Activated CD4-positive, alpha-beta T cell treated with anti-CD3 and anti-CD28 coated beads, Interleukin-2, Interleukin-6, amounts not matched to agents 100 ng/mL and 50 ng/mL, durations not matched to agents 16 hours and 8 hours (primary cell): Measurements from ENCODE around the gene GPATCH2L.

Source experiments
- DNase-seq: peaks from one replicate; pipeline ENCODE4 v3.0.0-alpha.2; 2020

Gene GPATCH2L

GRCh38 chr14:76203086-76204001 is 51.6 kb downstream of the GPATCH2L start:
- peak; percentile 13 for DNase-seq

- no peak for DNase-seq
Observed at GRCh38 chr14:76204461-76205230, 52.9 kb downstream of the GPATCH2L start.

GRCh38 chr14:76205708-76206107 is 54.0 kb downstream of the GPATCH2L start:
- DNase-seq: no peak

- no peak for DNase-seq
Observed at GRCh38 chr14:76208340-76208739, 56.6 kb downstream of the GPATCH2L start.

GRCh38 chr14:76212242-76212641 is 60.5 kb downstream of the GPATCH2L start:
- DNase-seq: no peak

- DNase-seq: no peak
Observed at GRCh38 chr14:76217179-76217578, 65.5 kb downstream of the GPATCH2L start.

GRCh38 chr14:76218662-76219061 is 66.9 kb downstream of the GPATCH2L start:
- no peak for DNase-seq

GRCh38 chr14:76219873-76220272 is 68.2 kb downstream of the GPATCH2L start:
- no peak for DNase-seq

GRCh38 chr14:76227450-76228050 is 75.8 kb downstream of the GPATCH2L start:
- no peak for DNase-seq

GRCh38 chr14:76228138-76228537 is 76.4 kb downstream of the GPATCH2L start:
- no peak for DNase-seq

GRCh38 chr14:76232800-76233199 is 81.1 kb downstream of the GPATCH2L start:
- DNase-seq: no peak

GRCh38 chr14:76235628-76236027 is 83.9 kb downstream of the GPATCH2L start:
- DNase-seq: no peak

GRCh38 chr14:76236172-76237130 is 84.7 kb downstream of the GPATCH2L start:
- DNase-seq: no peak

- DNase-seq: no peak
Observed at GRCh38 chr14:76237349-76237990, 85.7 kb downstream of the GPATCH2L start.

- no peak for DNase-seq
Observed at GRCh38 chr14:76245097-76245496, 93.4 kb downstream of the GPATCH2L start.

GRCh38 chr14:76250302-76250701 is 98.6 kb downstream of the GPATCH2L start:
- no peak for DNase-seq

- no peak for DNase-seq
Observed at GRCh38 chr14:76252471-76252870, 100.7 kb downstream of the GPATCH2L start.

GRCh38 chr14:76253111-76253510 is 101.4 kb downstream of the GPATCH2L start:
- no peak for DNase-seq

- DNase-seq: no peak
Observed at GRCh38 chr14:76256545-76256944, 104.8 kb downstream of the GPATCH2L start.

GRCh38 chr14:76257111-76257803 is 105.5 kb downstream of the GPATCH2L start:
- no peak for DNase-seq

GRCh38 chr14:76257842-76258397 is 106.2 kb downstream of the GPATCH2L start:
- no peak for DNase-seq
